ENCODE results near the gene BCL2L12.
"Not testable (repeated sequence)": the region's sequence is repeated elsewhere in the genome, so short reads cannot be mapped to it uniquely, and the experiment has no call there.

Gene BCL2L12

DNA sequence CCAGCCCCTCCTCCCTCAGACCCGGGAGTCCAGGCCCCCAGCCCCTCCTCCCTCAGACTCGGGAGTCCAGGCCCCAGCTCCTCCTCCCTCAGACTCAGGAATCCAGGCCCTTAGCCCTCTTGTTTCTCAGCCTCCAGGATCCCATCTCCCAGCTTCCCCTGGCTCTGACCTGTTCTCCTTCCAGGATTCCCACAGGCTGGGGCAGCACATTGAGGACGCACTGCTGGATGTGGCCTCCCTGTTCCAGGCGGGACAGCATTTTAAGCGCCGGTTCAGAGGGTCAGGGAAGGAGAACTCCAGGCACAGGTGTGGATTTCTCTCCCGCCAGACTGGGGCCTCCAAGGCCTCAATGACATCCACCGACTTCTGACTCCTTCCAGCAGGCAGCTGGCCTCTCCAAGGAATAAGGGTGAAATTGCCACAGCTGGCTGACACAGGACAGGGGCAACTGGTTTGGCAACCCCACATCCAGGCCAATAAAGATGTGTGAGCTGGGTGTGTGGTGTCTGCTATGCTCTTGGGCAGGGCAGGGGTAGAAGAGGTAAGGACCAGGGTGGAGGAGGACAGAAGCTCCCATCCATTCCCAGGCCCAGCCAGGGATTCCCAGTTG, 47.6 kb downstream of the BCL2L12 start:
- DNase-seq = no peak

DNA sequence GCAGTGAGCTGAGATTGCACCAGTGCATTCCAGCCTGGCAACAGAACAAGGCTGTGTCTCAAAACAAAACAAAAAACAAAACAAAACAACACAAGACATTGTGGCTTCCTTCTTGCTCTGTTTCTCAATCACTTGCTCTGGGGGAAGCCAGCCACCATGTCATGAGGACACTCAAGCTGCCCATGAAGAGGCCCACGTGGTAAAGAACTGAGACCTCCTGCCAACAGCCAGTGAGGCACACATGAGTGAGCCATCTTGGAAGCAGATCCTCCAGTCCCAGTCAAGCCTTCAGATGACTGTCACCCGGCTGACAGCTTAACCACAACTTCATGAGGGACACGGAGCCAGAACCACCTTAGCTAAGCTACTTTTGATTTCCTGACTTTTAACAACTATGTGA, 50.4 kb downstream of the BCL2L12 start:
- DNase-seq = no peak

DNA sequence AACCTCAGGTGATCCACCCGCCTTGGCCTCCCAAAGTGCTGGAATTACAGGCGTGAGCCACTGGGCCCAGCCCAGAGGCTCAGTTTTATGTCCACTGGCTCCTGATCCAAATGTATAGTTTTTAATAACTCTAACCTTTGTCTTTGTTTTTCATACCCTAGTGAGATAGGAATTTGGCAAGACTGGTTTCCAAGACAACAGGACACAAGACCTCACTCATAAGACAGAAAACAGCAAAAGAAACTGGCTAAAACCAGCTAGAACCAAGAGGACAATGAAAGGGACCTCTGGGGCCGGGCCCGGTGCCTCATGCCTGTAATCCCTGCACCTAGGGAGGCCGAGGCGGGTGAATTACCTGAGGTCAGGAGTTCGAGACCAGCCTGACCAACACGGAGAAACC, 52.8 kb downstream of the BCL2L12 start:
- no peak for DNase-seq

- no peak for DNase-seq
Observed at GRCh38 chr19:49718991-49719390, 53.3 kb downstream of the BCL2L12 start.

DNA sequence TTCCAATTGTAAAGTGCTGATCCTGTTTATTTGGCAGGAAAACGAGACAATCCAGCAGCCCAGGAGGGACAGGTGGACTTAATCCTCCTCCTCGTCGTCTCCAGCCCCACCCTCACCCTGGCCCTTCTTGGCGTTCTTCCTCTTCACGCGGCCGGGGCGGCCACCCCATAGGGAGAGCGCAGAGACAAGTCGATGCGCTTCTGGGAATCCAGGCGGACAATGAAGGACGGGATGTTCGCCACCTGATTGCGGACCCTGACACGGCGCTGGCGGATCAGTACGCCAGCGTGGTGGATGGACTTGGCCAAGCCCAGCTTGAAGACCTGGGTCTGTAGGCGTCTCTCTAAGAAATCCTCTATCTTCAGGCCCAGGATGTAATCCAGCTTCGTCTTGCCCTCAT, 53.7 kb downstream of the BCL2L12 start:
- DNase-seq = not testable (repeated sequence)

Measured in stimulated activated naive CD4-positive, alpha-beta T cell (primary cell).